Right hindlimb (tissue), 1 donor: ENCODE results near the gene PTPRT.

Source experiments
- DNase-seq: peaks from one replicate; pipeline ENCODE4 v3.0.0-alpha.2; 2018

The PTPRT gene

GRCh38 chr20:43017241-43018030 is 172.3 kb downstream of the PTPRT start:
- no peak for DNase-seq

- no peak for DNase-seq
Observed at GRCh38 chr20:43016257-43016656, 173.4 kb downstream of the PTPRT start.

- no peak for DNase-seq
Observed at GRCh38 chr20:43015566-43015965, 174.1 kb downstream of the PTPRT start.

- no peak for DNase-seq
Observed at GRCh38 chr20:43014206-43014605, 175.5 kb downstream of the PTPRT start.

GRCh38 chr20:43011491-43011890 is 178.2 kb downstream of the PTPRT start:
- DNase-seq = no peak

GRCh38 chr20:43009532-43009931 is 180.2 kb downstream of the PTPRT start:
- no peak for DNase-seq

GRCh38 chr20:43007525-43007924 is 182.2 kb downstream of the PTPRT start:
- no peak for DNase-seq

GRCh38 chr20:43006651-43007375 is 182.9 kb downstream of the PTPRT start:
- no peak for DNase-seq

- DNase-seq = no peak
Observed at GRCh38 chr20:43003318-43003944, 186.3 kb downstream of the PTPRT start.

- DNase-seq = no peak
Observed at GRCh38 chr20:42996141-42996540, 193.6 kb downstream of the PTPRT start.

- no peak for DNase-seq
Observed at GRCh38 chr20:42988319-42988718, 201.4 kb downstream of the PTPRT start.

- no peak for DNase-seq
Observed at GRCh38 chr20:42987376-42988114, 202.2 kb downstream of the PTPRT start.

- DNase-seq = no peak
Observed at GRCh38 chr20:42986143-42986773, 203.4 kb downstream of the PTPRT start.

GRCh38 chr20:42985628-42986027 is 204.1 kb downstream of the PTPRT start:
- no peak for DNase-seq

GRCh38 chr20:42982218-42982617 is 207.5 kb downstream of the PTPRT start:
- no peak for DNase-seq

- no peak for DNase-seq
Observed at GRCh38 chr20:42981253-42981652, 208.5 kb downstream of the PTPRT start.

- DNase-seq = no peak
Observed at GRCh38 chr20:42979720-42980119, 210.0 kb downstream of the PTPRT start.

GRCh38 chr20:42978184-42978974 is 211.3 kb downstream of the PTPRT start:
- DNase-seq = no peak

- DNase-seq = no peak
Observed at GRCh38 chr20:42975974-42976373, 213.7 kb downstream of the PTPRT start.

- no peak for DNase-seq
Observed at GRCh38 chr20:42974347-42974746, 215.4 kb downstream of the PTPRT start.

GRCh38 chr20:42972591-42972990 is 217.1 kb downstream of the PTPRT start:
- DNase-seq = no peak

- DNase-seq = no peak
Observed at GRCh38 chr20:42968746-42969145, 221.0 kb downstream of the PTPRT start.
